HL-60 (cell line): ENCODE measurements around the gene NDFIP1.

ENCODE experiments used
- DNase-seq, 2 experiments: peaks; one replicate each; pipeline ENCODE4 v3.0.0-alpha.2; 2010 to 2020; ENCODE audit warnings: low read depth in 1 of 2, low spot score in 1 of 2
- H3K27ac ChIP-seq: fragments of 250-450 bp; sonication (Bioruptor Pico); replicated peaks from 2 replicates; pipeline ENCODE4 v1.5.1; 2020; ENCODE audit warnings: mild to moderate bottlenecking, moderate library complexity
- H3K27me3 ChIP-seq: fragments of 250-450 bp; sonication (Bioruptor Pico); 2 replicates; pipeline ENCODE4 v1.5.1; 2021; ENCODE audit warnings: mild to moderate bottlenecking, moderate library complexity; ENCODE audit not compliant: insufficient read depth, poor library complexity, severe bottlenecking
- H3K4me3 ChIP-seq: replicated peaks from 2 replicates; pipeline ENCODE4 v1.5.1; 2011; ENCODE audit warnings: mild to moderate bottlenecking, control low read depth, low read length; ENCODE audit not compliant: insufficient read depth
- CTCF ChIP-seq: IDR thresholded peaks from one replicate; pipeline ENCODE4 v1.5.1; 2011; ENCODE audit warnings: low read length, control low read depth, inconsistent platforms; ENCODE audit not compliant: insufficient read depth
- GABPA ChIP-seq: IDR thresholded peaks from 2 replicates; pipeline ENCODE4 v1.6.1; 2012; ENCODE audit warnings: low read depth
- POLR2AphosphoS5 ChIP-seq: IDR thresholded peaks from 2 replicates; pipeline ENCODE4 v1.6.1; 2012; ENCODE audit warnings: low read depth
- REST ChIP-seq: IDR thresholded peaks from 2 replicates; pipeline ENCODE4 v1.6.1; 2012; ENCODE audit warnings: low read depth; ENCODE audit not compliant: insufficient replicate concordance
- SPI1 ChIP-seq: IDR thresholded peaks from 2 replicates; pipeline ENCODE4 v1.6.1; 2012; ENCODE audit warnings: low read depth, mild to moderate bottlenecking, borderline replicate concordance

NDFIP1 gene

DNA sequence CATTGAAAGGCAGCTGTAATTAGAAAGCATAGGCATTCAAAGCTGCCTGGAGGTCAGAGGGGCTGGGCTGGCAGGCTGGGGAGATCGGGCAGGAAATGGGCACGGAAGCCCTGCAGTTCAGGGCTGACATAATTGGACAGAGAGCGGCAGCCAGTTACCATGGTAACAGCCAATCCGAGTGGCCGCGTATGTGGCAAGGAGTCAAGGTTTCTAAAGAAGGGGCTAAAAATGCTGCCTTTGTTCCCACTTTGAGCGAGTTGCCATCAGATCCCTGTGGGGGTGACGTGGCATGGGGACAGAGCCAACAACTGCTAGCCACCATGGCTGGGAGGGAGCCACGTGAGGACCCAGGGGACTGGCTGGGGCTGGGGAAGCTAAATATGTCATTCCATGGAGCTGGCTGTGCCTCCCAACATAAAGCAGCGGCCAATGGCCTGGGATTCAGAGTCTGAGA lies 44.7 kb upstream of the NDFIP1 start:
- TF ChIP-seq CTCF (no peak), GABPA (no peak)
- Histone ChIP-seq H3K27ac (no peak overlapping the region), H3K4me3 (no peak overlapping the region), H3K27me3 (no peaks in the 10 kb centered on the region)
- no peak for DNase-seq

- Histone ChIP-seq H3K27ac (no peak overlapping the region), H3K4me3 (no peak overlapping the region), H3K27me3 (no peaks in the 10 kb centered on the region)
- peak in 1 of 2 experiments; percentile 55 for DNase-seq
- TF ChIP-seq GABPA (no peak), SPI1 (peak; percentile 12; the same call in 1 of the 2 replicates), CTCF (no peak), POLR2AphosphoS5 (no peak), REST (no peak)
These were observed 43.3 kb upstream of the NDFIP1 start for GRCh38 chr5:142065273-142065672.

DNA sequence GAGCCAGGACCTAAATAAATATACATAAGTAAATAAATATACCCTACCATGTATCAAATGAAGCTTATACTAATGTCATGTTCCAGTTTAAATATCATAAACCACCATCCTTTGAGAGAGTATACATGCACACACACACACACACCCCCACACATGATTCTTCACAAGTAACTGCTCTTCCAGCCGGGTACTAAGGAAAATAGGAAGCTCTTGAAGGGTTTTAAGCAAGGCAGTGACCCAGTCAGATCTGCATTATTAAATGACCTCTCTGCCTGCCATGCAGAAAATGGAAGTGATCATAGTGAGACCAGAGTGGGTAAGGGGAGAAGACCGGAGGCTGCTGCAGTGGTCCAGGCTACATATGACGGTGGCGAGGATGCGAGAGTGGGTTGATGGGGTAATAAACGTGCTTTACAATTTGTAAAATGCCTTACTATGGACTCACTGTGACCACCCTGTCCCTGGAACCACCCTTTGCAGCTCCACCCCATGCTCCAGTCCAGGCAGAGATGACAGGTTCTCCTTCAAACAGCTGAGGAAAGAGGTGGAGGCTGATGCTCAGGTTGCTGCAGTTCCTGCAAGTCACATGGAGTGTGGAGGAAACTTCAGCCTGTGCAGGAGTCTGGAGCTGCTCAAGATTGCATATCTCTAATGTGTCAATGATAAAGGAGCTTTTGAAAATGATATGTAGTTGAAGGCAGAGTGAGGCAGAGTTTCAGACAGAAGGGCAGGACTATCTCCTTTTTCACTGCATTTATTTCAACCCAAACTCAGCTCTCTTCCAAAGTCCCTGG lies 38.8 kb upstream of the NDFIP1 start:
- Histone ChIP-seq H3K4me3 (no peak overlapping the region), H3K27me3 (no peaks in the 10 kb centered on the region), H3K27ac (no peak overlapping the region)
- no peak for DNase-seq
- TF ChIP-seq CTCF (no peak), SPI1 (no peak), GABPA (no peak), POLR2AphosphoS5 (no peak), REST (no peak)
